Esophagus (tissue), 2 donors: ENCODE data around the gene MCAM. TPM values are rescaled to one million over a fixed set of nuclear protein-coding genes. Genes with fewer than 3 reads are reported as not detected.

Source experiments
- H3K27ac ChIP-seq, 2 donors: one replicate each; pipeline ENCODE4 v1.5.1; 2013; ENCODE audit warnings: low read depth in 2 of 2, mild to moderate bottlenecking in 2 of 2, inconsistent platforms in 1 of 2, low read length in 1 of 2, moderate library complexity in 1 of 2
- H3K27me3 ChIP-seq, 2 donors: one replicate each; pipeline ENCODE4 v1.6.1; 2013; ENCODE audit warnings: low read length in 2 of 2, control low read depth in 1 of 2, mild to moderate bottlenecking in 1 of 2; ENCODE audit not compliant: insufficient read depth in 2 of 2, control insufficient read depth in 1 of 2
- H3K36me3 ChIP-seq, 2 donors: one replicate each; pipeline ENCODE4 v1.6.1; 2013; ENCODE audit warnings: low read length in 1 of 2; ENCODE audit not compliant: control insufficient read depth in 2 of 2, insufficient read depth in 2 of 2
- H3K4me1 ChIP-seq, 2 donors: one replicate each; pipeline ENCODE4 v1.6.1; 2013; ENCODE audit warnings: low read length in 1 of 2; ENCODE audit not compliant: control insufficient read depth in 2 of 2, insufficient read depth in 2 of 2
- H3K4me3 ChIP-seq, 2 donors: one replicate each; pipeline ENCODE4 v1.5.1; 2013; ENCODE audit warnings: low read length in 2 of 2, mild to moderate bottlenecking in 2 of 2, low read depth in 1 of 2, moderate library complexity in 1 of 2
- H3K9me3 ChIP-seq, 2 donors: one replicate each; pipeline ENCODE4 v1.6.1; 2013; ENCODE audit warnings: mild to moderate bottlenecking in 2 of 2, low read depth in 1 of 2, low read length in 1 of 2, moderate library complexity in 1 of 2; ENCODE audit not compliant: control insufficient read depth in 2 of 2, insufficient read depth in 1 of 2
- WGBS, 2 donors: extraction: QIAGEN DNeasy Blood & Tissue Kit; methylation state at CpG; one replicate each; pipeline ENCODE4 v1.1.7; 2013; 5-methylcytosine and 5-hydroxymethylcytosine counted together
- polyA plus RNA-seq, 2 donors: library from polyadenylated mRNA; stranded (reverse); fragments of 200-250 nt; gene quantifications; one replicate each; pipeline ENCODE4 v1.2.3, GENCODE V29; 2013
- donor health status: healthy with polysubstance abuse.
- donor health status: Bipolar disorder and iron deficiency.

MCAM gene
- polyA plus RNA-seq, 2 donors = 10.3 to 34.4 TPM

DNA sequence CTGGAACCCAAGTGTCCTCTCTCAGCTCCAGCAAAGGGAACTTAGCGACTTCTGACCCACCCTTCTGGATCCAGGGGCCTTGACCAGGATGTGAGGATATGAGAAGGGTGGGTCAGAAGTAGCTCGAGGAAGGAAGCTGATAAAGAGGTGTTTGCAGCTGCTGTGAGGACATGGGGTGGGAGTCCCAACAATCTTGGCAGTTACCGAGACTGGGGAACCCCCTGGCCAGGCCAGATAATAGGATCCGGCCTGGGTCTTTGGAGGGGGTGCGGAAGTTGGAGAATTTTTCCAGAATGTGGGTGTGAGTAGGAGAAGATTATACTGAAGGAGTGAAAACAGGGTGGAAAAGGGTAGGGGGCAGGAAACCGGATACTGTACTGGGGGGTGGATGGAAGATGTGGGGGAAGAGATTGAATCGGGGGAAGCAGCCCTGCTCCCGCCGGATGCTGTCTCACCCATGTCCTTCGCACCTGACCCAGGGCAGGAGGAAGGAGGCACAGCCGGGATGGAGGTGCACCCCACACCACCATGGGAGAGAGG lies 2.8 kb upstream of the MCAM start:
- 56 to 61% methylated on average over 11 of the region's 11 CpGs for WGBS, 2 donors
- H3K4me1 ChIP-seq = peaks cover 9 to 25% of the 10 kb centered on the region in 2 donors
- H3K27me3 ChIP-seq = no peaks in the 10 kb centered on the region
- H3K36me3 ChIP-seq = peaks cover 0 to 2% of the 10 kb centered on the region in 2 donors
- no peak overlapping the region for H3K4me3 ChIP-seq
- no peaks in the 10 kb centered on the region for H3K9me3 ChIP-seq
- H3K27ac ChIP-seq = peak overlapping the region; percentile 89 to 92

- Histone ChIP-seq H3K4me1 (peaks cover 9 to 25% of the 10 kb centered on the region in 2 donors), H3K36me3 (peaks cover 0 to 4% of the 10 kb centered on the region in 2 donors), H3K4me3 (no peak overlapping the region), H3K27me3 (no peaks in the 10 kb centered on the region), H3K9me3 (no peaks in the 10 kb centered on the region), H3K27ac (peak overlapping the region; percentile 89 to 92)
- 68 to 80% methylated on average over 8 of the region's 8 CpGs for WGBS, 2 donors
Observed at GRCh38 chr11:119319136-119319699, 2.3 kb upstream of the MCAM start.

DNA sequence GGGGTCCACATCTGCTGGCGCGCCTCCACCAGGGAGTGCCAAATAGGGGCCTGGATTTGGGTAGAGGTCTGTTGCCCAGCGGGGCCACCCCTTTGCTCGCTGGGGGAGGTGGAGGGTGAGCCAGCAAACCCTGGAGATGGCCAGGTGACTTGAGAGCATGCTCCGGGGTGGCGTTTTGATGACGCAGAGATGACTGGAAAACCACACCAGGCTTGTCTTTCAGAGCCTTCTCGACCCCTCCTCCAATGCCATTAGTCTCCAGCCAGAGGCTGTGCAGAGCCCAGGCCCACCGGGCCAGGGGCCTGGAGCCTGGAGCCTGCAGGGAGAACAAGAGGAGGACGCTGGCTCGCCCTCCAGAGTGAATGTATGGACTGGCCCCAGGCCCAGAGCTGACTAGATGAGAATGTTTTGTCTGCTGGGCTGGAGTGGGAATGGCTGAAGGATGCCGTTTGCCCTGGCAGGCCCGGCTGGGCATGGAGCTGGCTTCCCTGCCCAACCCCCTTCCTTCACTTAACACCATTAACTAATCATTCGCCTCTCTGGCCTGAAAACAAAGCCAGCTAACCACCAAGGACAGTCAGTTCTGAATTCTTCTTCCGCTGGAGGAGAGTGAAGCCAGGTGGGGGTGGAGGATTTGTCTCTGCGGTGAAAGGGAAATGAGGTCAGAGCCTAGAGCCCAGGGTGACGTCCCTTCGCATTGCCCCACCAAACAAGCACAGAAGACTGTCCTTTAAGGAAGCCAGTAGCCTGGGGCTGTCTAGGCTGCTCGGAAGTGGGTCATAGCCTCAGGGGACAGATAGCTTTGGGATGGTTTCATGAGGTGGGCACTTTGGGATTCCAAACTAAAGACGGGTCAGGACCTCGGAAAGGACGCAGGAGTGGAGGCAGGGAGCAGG lies 1.6 kb upstream of the MCAM start:
- Histone ChIP-seq H3K27me3 (no peaks in the 10 kb centered on the region), H3K36me3 (peaks cover 0 to 4% of the 10 kb centered on the region in 2 donors), H3K9me3 (no peaks in the 10 kb centered on the region), H3K4me3 (no peak overlapping the region), H3K27ac (peak overlapping the region; percentile 89 to 92), H3K4me1 (peaks cover 9 to 25% of the 10 kb centered on the region in 2 donors)
- whole genome bisulfite sequencing, 2 donors = 46 to 61% methylated on average over 22 of the region's 22 CpGs

- H3K4me3 ChIP-seq = peak overlapping the region; percentile 13 to 57
Observed at GRCh38 chr11:119317592-119318239, 786 bp upstream of the MCAM start.

DNA sequence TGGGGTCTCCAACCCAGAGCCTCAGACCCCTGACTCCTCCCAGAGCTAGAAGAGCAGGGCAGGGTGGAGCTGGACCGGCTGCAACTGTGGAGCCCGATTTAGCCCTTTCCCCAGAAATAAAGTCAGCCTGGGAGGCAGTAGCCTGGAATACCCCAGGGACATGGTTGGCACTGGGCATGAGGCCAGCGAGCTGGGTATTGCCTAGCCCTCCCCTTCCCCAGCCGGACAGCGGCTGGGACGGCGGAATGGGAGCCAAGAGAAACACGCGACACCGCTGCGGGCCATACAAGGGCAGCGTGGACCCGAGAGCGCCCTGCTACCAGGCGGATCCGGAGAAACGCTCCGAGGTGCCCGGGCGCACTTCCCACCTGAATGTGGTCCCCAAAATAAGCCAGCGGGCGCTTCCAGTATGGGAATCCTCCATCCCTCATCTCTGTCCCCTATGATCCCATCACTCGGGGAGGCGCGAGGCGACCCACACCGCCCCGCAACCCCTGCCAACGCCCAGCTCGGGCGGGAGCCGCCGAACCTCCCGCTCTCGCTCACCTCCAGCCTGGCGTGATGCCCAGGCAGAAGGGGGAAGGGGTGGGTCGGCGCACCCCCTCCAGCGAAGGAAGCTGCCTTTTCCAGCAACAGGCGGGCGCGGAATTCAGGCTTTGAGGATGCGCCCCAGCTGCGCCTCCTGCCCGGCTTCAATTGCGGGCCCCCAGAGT lies 758 bp downstream of the MCAM start:
- H3K36me3 ChIP-seq = peaks cover 0 to 4% of the 10 kb centered on the region in 2 donors
- H3K4me1 ChIP-seq = peaks cover 9 to 25% of the 10 kb centered on the region in 2 donors
- peak overlapping the region; percentile 90 to 92 for H3K27ac ChIP-seq
- H3K4me3 ChIP-seq = peak overlapping the region; percentile 57 to 58
- H3K27me3 ChIP-seq = no peaks in the 10 kb centered on the region
- no peaks in the 10 kb centered on the region for H3K9me3 ChIP-seq
- WGBS, 2 donors = 0 to 1% methylated on average over 36 to 46 of the region's 46 CpGs

More at GRCh38 chr11:119317592-119318239, 786 bp upstream of the MCAM start:
- whole genome bisulfite sequencing, 2 donors = 42 to 49% methylated on average over 14 of the region's 14 CpGs
- Histone ChIP-seq H3K9me3 (no peaks in the 10 kb centered on the region), H3K27me3 (no peaks in the 10 kb centered on the region), H3K4me1 (peaks cover 9 to 23% of the 10 kb centered on the region in 2 donors), H3K36me3 (peaks cover 0 to 4% of the 10 kb centered on the region in 2 donors), H3K27ac (peak overlapping the region; percentile 89 to 92)

DNA sequence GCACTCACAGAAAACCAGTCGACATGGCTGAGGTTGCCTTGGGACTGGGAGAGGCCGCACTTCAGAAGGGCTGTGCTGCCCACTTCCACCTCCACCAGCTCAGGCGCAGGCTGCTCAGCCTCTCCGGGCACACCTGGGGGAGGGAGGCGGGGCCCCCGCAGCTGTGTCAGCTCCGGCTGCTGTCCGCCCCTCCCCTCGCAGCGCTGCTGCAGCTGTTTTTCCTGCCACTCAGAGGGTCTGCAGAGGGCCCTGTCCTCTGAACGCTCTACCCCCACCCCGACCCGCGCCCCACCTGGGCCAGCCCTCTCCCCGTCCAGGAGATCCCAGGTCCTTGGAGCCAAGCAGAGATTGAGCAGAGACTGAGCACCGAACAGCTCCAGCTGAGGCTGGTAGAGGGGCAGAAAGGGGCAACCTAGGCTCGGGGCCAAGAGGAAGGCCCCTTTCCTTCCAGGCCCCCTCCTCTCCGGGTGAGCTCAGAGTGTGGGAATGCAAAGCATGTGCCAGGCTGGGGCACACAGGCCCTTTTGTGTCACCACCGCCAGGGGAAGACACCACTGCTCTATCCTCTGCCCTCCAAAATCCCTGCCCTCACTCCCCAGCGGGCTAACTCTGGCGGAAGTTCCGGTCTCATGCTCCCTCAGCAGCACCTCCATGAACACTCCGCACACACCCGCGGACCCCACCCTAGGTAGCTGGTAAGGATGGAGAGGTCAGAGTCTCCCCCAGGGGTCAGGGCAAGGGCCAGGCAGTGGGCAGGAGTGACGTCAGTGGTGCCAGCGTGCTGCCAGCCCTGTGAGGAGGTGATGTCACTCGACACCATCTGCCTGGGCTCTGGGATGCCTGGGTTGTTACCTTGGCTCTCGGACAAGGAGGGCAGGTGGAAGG lies 1.6 kb downstream of the MCAM start:
- 6 to 8% methylated on average over 29 of the region's 29 CpGs for WGBS, 2 donors
- H3K4me1 ChIP-seq = peaks cover 9 to 27% of the 10 kb centered on the region in 2 donors

GRCh38 chr11:119314726-119315125 lies 2.2 kb downstream of the MCAM start:
- no peaks in the 10 kb centered on the region for H3K27me3 ChIP-seq
- H3K9me3 ChIP-seq = no peaks in the 10 kb centered on the region
- H3K4me3 ChIP-seq = peak overlapping the region in 1 of 2 donors; percentile 32
- 62 to 72% methylated on average over 18 of the region's 18 CpGs for WGBS, 2 donors
- peaks cover 9 to 27% of the 10 kb centered on the region in 2 donors for H3K4me1 ChIP-seq
- H3K36me3 ChIP-seq = peaks cover 0 to 4% of the 10 kb centered on the region in 2 donors
- H3K27ac ChIP-seq = peak overlapping the region; percentile 64 to 90

More for the DNA sequence above, 1.6 kb downstream of the MCAM start:
- Histone ChIP-seq H3K9me3 (no peaks in the 10 kb centered on the region), H3K36me3 (peaks cover 0 to 4% of the 10 kb centered on the region in 2 donors), H3K27ac (peak overlapping the region; percentile 90 to 92), H3K27me3 (no peaks in the 10 kb centered on the region), H3K4me3 (peak overlapping the region; percentile 57 to 58)

DNA sequence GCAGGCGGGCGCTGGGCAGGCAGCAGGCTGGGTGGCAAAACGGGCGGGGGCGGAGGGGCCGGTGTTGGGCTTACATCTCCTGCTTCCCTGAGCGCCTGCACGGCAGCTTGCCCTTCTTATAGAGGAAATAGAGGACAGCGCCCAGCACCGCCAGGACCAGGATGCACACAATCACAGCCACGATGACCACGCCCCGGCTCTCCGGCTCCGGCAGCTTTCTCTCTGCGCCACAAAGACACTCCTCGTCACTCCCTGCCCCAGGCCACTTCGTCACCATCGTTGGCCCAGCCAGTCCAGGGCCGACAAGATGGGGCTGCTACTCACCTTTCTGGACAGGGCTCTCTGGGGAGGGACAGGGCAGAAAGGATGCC lies 6.3 kb downstream of the MCAM start:
- Histone ChIP-seq H3K4me1 (peaks cover 6 to 11% of the 10 kb centered on the region in 2 donors), H3K36me3 (peaks cover 0 to 11% of the 10 kb centered on the region in 2 donors), H3K27ac (peak overlapping the region; percentile 3 to 24), H3K27me3 (no peaks in the 10 kb centered on the region), H3K9me3 (no peaks in the 10 kb centered on the region), H3K4me3 (no peak overlapping the region)
- 51 to 58% methylated on average over 18 to 20 of the region's 20 CpGs for WGBS, 2 donors
